HFFc6 (cell line): Measurements from ENCODE around the gene BLMH. TPM values are rescaled to one million over a fixed set of nuclear protein-coding genes. Genes with fewer than 3 reads are reported as not detected.

Experiments used
- DNase-seq: peaks from one replicate; pipeline ENCODE4 v3.0.0-alpha.2; 2018
- H3K27ac Mint-ChIP-seq: 2 replicates; pipeline ENCODE4 v1.8.0; 2020; ENCODE audit warnings: mild to moderate bottlenecking, mixed read lengths
- H3K27me3 Mint-ChIP-seq: 2 replicates; pipeline ENCODE4 v1.8.0; 2021; ENCODE audit warnings: mild to moderate bottlenecking, moderate library complexity, mixed read lengths; ENCODE audit not compliant: insufficient read depth
- H3K36me3 Mint-ChIP-seq: 2 replicates; pipeline ENCODE4 v1.8.0; 2021; ENCODE audit warnings: low read depth, mixed read lengths
- H3K4me1 Mint-ChIP-seq: 2 replicates; pipeline ENCODE4 v1.8.0; 2020; ENCODE audit warnings: low read depth, mixed read lengths
- H3K4me3 Mint-ChIP-seq: 2 replicates; pipeline ENCODE4 v1.8.0; 2020; ENCODE audit warnings: mild to moderate bottlenecking, moderate library complexity, mixed read lengths
- H3K9me3 Mint-ChIP-seq: 2 replicates; pipeline ENCODE4 v1.8.0; 2020; ENCODE audit warnings: mild to moderate bottlenecking, mixed read lengths
- total RNA-seq, 6 experiments: library from RNA; stranded (reverse); fragmentation: NEBNext Ultra II Directional; extraction: Animal tissue kit (Norgen Biotek cat#: 25700); gene quantifications; 2 replicates in 1 of 6; 3 replicates in 5 of 6; pipeline ENCODE4 v1.2.3, GENCODE V29; 2021
- TF ChIP-seq, protein P1 (sequence below): fragments of 200-600 bp; sonication (generic); IDR thresholded peaks from 2 replicates; pipeline ENCODE4 v1.5.0; 2021; ENCODE audit warnings: antibody characterized with exemption, mild to moderate bottlenecking

Gene BLMH
- total RNA-seq, 6 experiments from 2014 or later: 20.0 to 24.6 (median 22.4) TPM

DNA sequence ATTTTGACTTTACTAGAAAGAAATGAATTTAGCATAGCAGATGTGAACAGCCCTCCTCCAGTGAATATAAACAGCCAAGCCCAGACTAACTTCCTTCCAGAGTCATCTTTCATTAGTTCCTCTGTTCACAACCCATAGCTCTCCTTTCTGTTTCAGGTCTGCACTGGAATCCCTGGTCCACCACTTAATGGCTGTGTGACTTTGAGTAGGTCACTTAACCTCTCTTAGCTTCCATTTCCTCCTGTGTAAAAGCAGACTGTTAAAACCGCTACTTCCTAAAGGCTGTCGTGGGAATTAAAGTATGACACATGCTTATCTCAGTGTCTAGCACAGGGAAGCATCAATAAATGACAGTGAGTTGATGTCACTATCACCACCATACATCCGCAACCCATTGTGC lies 63.7 kb downstream of the BLMH start:
- peaks cover 32% of the 10 kb centered on the region for H3K27me3 Mint-ChIP-seq
- no peak overlapping the region for H3K4me3 Mint-ChIP-seq
- no peaks in the 10 kb centered on the region for H3K9me3 Mint-ChIP-seq
- H3K4me1 Mint-ChIP-seq: 0 out of 2 replicates have a peak, but pooled peaks cover 7% of the 10 kb centered on the region
- H3K27ac Mint-ChIP-seq: no peak overlapping the region
- DNase-seq: no peak
- H3K36me3 Mint-ChIP-seq: no peaks in the 10 kb centered on the region
- TF ChIP-seq, protein P1, sequence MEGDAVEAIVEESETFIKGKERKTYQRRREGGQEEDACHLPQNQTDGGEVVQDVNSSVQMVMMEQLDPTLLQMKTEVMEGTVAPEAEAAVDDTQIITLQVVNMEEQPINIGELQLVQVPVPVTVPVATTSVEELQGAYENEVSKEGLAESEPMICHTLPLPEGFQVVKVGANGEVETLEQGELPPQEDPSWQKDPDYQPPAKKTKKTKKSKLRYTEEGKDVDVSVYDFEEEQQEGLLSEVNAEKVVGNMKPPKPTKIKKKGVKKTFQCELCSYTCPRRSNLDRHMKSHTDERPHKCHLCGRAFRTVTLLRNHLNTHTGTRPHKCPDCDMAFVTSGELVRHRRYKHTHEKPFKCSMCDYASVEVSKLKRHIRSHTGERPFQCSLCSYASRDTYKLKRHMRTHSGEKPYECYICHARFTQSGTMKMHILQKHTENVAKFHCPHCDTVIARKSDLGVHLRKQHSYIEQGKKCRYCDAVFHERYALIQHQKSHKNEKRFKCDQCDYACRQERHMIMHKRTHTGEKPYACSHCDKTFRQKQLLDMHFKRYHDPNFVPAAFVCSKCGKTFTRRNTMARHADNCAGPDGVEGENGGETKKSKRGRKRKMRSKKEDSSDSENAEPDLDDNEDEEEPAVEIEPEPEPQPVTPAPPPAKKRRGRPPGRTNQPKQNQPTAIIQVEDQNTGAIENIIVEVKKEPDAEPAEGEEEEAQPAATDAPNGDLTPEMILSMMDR: no peak

DNA sequence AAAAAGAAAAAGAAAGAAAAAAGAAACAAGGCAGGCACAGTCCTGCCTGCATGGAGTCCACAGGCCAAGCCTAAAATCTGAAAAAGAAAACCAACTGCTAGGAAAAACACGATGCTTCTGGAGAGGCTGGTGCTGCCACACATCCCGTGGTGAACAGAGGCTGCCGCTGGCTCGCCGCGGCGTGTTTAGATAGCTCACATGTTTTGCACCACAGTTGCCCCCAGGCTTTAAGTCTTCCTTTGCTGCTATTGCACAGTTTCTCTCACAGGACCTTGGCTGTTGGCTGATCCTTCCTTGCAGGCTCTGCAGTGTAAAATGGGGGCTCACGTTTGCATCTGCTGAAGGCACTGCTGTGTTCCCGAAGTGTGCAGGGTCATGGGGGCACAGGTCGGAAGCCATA lies 64.9 kb downstream of the BLMH start:
- Mint-ChIP-seq H3K4me3 (no peak overlapping the region), H3K9me3 (no peaks in the 10 kb centered on the region), H3K36me3 (no peaks in the 10 kb centered on the region), H3K27ac (no peak overlapping the region), H3K27me3 (peaks cover 26% of the 10 kb centered on the region), H3K4me1 (0 out of 2 replicates have a peak, but pooled peaks cover 7% of the 10 kb centered on the region)
- TF ChIP-seq, protein P1: no peak
- DNase-seq: no peak

DNA sequence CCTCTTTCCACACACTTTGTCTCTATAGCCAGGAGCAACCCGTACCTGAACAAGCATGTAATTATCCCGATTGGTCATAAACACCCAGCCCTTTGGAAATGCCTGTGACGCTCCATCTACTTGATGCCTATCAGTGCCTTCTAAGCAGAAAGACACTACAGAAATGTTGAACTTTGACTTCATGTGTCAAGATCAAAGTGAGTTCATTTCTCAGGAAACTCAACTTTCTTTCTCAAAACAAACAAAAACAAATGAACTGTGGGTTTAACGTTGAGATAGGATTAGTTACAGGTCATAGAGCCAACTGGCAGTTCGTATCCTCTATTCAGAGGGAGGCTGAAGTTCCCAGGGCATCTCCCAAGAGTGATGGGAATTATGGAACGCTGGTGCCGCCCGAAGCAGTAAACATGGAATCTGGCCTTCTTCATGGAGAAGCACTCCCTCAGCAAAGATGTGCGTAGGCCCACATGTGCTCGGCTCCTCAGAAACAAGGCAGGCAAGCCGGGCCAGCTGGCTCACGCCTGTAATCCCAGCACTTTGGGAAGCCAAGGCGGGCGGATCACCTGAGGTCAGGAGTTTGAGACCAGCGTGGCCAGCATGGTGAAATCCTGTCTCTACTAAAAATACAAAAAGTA lies 65.7 kb downstream of the BLMH start:
- Mint-ChIP-seq H3K4me1 (0 out of 2 replicates have a peak, but pooled peaks cover 7% of the 10 kb centered on the region), H3K9me3 (no peaks in the 10 kb centered on the region), H3K4me3 (no peak overlapping the region), H3K27me3 (peaks cover 29% of the 10 kb centered on the region), H3K27ac (no peak overlapping the region), H3K36me3 (no peaks in the 10 kb centered on the region)
- TF ChIP-seq, protein P1: no peak
- no peak for DNase-seq

DNA sequence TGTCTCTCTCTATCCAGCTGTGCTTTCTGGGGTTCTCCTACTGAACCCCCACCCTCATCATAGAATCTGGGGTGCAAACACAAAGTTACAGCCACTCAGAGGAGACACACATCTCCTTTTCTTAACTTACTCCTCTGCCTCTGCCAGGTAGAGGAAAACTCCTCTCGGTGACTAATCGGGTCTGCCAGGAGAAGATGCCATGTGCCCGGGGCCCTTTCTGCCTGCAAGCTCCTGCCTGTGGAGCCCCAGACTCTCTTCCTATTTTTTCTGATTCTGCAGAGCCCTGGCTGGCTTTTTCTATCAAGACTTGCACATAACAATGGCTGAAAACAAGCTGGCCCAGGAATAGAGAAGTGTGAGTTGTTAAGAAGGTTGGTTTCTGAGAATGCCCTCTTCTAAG lies 66.6 kb downstream of the BLMH start:
- H3K27me3 Mint-ChIP-seq: peaks cover 31% of the 10 kb centered on the region
- H3K36me3 Mint-ChIP-seq: no peaks in the 10 kb centered on the region
- TF ChIP-seq, protein P1: no peak

DNA sequence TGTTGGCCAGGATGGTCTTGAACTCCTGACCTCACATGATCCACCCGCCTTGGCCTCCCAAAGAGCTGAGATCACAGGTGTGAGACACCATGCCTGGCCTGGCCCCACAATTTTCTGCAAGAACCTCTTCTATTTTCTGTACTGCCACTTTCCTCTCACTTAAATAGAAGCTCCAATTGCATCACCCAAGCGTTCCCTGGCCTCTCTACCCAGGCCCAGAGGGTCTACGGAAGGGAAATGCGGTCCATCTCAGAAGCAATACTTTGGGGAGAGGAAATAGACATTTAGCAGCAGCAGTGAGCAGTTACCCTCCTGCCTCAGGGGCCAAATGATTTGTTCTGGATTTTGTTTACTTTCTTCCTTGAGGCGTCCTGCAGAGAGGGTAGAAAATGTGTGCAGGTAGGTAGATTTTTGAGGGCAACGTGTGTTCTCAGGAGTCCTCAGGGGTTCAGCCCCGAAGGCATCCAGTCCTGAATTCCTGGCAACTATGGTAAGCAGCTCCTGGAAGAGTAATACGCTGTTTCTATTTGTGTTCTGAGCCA lies 67.3 kb downstream of the BLMH start:
- H3K27ac Mint-ChIP-seq: no peak overlapping the region
- H3K36me3 Mint-ChIP-seq: no peaks in the 10 kb centered on the region
- H3K4me1 Mint-ChIP-seq: 0 out of 2 replicates have a peak, but pooled peaks cover 7% of the 10 kb centered on the region
- TF ChIP-seq, protein P1: no peak
- H3K27me3 Mint-ChIP-seq: peaks cover 31% of the 10 kb centered on the region
- no peaks in the 10 kb centered on the region for H3K9me3 Mint-ChIP-seq
- H3K4me3 Mint-ChIP-seq: no peak overlapping the region
- DNase-seq: no peak

More for the DNA sequence above, 66.6 kb downstream of the BLMH start:
- DNase-seq: no peak
- Mint-ChIP-seq H3K27ac (no peak overlapping the region), H3K4me1 (0 out of 2 replicates have a peak, but pooled peaks cover 7% of the 10 kb centered on the region), H3K4me3 (no peak overlapping the region), H3K9me3 (no peaks in the 10 kb centered on the region)
